Mucosa of stomach (tissue), 1 donor: ENCODE results near the gene BBS4.
"Not testable (repeated sequence)": the region's sequence is repeated elsewhere in the genome, so short reads cannot be mapped to it uniquely, and the experiment has no call there.

Source experiments
- H3K27me3 ChIP-seq: one replicate; pipeline ENCODE4 v1.7.0; 2013; ENCODE audit warnings: mild to moderate bottlenecking, low read length; ENCODE audit not compliant: control insufficient read depth, insufficient read depth
- H3K36me3 ChIP-seq: one replicate; pipeline ENCODE4 v1.7.0; 2013; ENCODE audit warnings: low read length; ENCODE audit not compliant: control insufficient read depth, insufficient read depth
- H3K4me1 ChIP-seq: one replicate; pipeline ENCODE4 v1.7.0; 2013; ENCODE audit warnings: mild to moderate bottlenecking, low read length; ENCODE audit not compliant: control insufficient read depth, insufficient read depth
- H3K4me3 ChIP-seq: one replicate; pipeline ENCODE4 v1.7.0; 2013; ENCODE audit warnings: low read length
- H3K9ac ChIP-seq: one replicate; pipeline ENCODE4 v1.7.0; 2013; ENCODE audit warnings: mild to moderate bottlenecking, low read length, moderate library complexity
- H3K9me3 ChIP-seq: one replicate; pipeline ENCODE4 v1.7.0; 2013; ENCODE audit warnings: mild to moderate bottlenecking, low read length, moderate library complexity; ENCODE audit not compliant: control insufficient read depth
- donor health status: Pancreatic carcinoma.

Gene BBS4

DNA sequence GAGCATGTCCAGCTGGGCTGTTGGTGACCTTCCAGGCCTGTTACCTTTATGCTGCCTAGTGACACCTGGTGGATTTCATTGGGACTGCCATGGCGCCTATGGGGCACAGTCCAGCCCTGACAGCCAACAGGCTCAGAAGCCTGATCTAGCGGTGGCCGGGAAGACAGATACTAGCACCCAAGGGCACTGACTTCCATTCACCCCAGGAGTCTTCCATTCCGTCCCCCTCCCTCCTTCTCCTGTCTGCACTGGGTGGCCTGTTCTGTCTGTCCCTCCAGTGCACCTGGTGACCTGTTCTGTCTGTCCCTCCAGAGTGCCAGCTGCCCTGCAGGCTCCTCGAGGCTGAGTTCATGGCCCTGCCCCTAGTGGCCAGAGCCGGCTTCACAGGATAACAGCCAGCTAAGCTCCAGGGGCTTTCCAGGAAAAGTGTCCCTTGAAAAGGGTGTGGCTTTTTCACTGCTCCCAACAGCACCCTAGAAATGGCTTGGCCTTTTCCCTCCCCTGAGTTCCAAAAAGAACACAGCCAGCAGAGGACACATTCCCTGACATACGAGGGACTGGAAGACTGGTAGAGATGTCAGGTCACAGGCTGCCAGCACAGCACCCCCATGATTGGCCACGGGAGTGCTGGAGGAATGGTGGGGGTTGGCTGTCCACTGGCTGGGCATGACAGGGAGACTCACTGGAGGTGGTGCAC, 15.2 kb upstream of the BBS4 start:
- peak overlapping the region; percentile 38 for H3K4me3 ChIP-seq
- H3K27me3 ChIP-seq, H3K36me3 ChIP-seq, H3K9me3 ChIP-seq, H3K9ac ChIP-seq, H3K4me1 ChIP-seq: not testable (repeated sequence)

DNA sequence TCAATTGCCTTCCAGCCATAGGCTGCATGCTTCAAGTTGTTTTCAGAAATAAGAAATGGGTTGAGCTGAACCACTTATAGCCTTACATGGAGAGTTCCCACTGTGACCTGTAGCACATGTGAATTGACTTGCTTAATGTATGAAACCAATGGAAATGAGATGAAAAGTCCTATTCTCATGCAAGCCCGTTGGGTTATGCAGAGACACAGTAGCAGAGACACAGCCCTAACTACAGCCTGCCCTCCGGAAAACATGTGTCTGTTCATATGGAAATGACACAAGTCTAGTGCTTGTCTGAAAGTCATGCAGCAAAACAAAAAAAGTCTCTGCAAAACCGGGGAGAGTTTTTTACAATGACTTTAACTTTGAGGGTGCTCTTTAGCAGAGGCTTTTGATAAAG, 14.5 kb upstream of the BBS4 start:
- no peak overlapping the region for H3K9ac ChIP-seq
- H3K4me3 ChIP-seq: no peak overlapping the region
- H3K4me1 ChIP-seq: peaks cover 6% of the 10 kb centered on the region
- no peaks in the 10 kb centered on the region for H3K9me3 ChIP-seq
- no peaks in the 10 kb centered on the region for H3K27me3 ChIP-seq
- H3K36me3 ChIP-seq: no peaks in the 10 kb centered on the region

DNA sequence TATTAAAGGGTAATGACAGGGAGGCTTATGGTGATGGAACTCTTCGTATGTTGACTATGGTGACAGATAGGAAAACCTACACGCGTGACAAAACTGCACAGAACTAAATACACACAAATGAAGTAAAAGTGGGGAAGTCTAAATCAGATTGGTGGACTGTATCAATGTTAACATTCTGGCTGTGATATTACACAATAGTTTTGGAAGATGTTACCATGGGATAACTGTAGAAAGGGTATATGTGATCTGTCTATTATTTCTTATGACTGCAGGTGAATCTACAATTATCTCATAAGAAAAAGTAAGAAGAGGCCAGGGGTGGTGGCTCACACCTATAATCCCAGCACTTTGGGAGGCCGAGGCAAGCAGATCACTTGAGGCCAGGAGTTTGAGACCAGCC, 9.2 kb upstream of the BBS4 start:
- Histone ChIP-seq H3K4me3 (no peak overlapping the region), H3K27me3 (peaks cover 4% of the 10 kb centered on the region), H3K9me3 (no peaks in the 10 kb centered on the region), H3K4me1 (no peaks in the 10 kb centered on the region), H3K9ac (no peak overlapping the region), H3K36me3 (no peaks in the 10 kb centered on the region)

DNA sequence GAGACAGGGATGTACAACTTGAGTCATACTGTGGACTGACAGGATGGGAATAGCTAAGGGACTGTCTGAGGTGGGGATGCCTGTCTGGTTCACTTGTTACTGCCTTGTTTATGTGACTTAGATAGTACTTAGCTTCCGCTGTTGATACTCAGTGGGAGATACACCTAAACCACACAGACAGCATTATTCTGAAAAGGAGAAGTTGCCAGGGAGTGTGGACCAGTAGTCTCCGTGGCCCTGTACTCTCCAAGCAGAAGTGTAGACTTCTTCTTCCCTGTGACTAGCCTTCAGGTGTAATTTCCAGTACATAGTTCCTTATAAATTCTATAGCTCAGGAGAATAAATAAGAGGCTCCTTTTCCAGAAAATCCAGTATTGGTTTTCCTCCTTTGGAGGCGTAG, 5.1 kb upstream of the BBS4 start:
- Histone ChIP-seq H3K9me3 (no peaks in the 10 kb centered on the region), H3K4me1 (peaks cover 4% of the 10 kb centered on the region), H3K9ac (no peak overlapping the region)

DNA sequence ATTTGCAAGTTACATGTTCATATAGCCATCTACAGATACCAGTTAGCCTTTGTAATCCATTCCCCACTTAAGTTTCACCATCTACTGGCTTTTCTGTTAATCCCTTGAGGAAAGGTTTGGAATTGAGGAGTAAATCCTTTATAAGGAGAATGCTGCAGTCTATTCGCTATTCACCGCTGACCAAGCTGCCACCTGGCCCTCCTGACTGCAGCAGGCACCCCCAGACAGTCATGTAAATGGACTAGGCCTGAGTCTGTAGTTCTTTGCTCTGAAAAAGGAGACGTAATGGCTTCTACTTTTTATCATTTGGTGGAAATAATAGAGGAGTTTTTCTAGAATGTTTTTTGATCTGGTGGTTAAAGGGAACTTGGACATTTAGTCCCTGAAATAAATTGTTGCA, 3.2 kb upstream of the BBS4 start:
- Histone ChIP-seq H3K9ac (no peak overlapping the region), H3K4me3 (no peak overlapping the region), H3K27me3 (peaks cover 4% of the 10 kb centered on the region), H3K9me3 (no peaks in the 10 kb centered on the region), H3K36me3 (no peaks in the 10 kb centered on the region), H3K4me1 (peaks cover 4% of the 10 kb centered on the region)

More for the DNA sequence above, 5.1 kb upstream of the BBS4 start:
- Histone ChIP-seq H3K36me3 (no peaks in the 10 kb centered on the region), H3K27me3 (peaks cover 4% of the 10 kb centered on the region), H3K4me3 (no peak overlapping the region)

DNA sequence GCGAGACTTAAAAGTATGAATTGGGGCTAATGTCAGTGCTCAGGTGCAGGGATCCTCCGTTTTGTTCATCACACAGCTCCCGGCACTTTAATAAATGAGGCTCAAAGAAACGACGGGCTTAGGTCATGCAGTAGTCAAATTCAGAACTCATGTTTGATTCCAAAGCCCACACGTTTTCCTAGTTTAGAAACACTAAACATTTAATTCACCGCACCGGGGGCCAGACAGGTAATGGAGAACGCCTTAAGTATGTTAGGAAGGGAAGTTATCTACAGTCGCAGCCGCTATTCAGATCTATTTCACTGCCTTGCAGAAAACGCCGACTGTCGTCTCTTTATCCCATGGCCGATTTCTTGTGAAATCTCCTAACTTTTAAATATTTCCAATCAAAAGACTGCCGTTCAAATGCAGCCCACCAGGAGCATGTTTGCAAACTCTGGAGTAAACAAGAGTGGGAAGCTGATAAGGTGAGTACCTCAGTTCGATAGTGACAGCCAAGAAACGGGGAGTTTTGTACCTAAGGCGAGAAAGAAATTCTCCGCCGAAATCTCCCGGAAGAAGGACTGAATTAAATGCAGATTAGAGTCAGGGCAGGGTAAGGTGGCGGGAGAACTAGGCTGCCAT, 594 bp upstream of the BBS4 start:
- peaks cover 4% of the 10 kb centered on the region for H3K4me1 ChIP-seq
- H3K27me3 ChIP-seq: no peaks in the 10 kb centered on the region
- H3K4me3 ChIP-seq: peak overlapping the region; percentile 94
- no peaks in the 10 kb centered on the region for H3K36me3 ChIP-seq
- H3K9ac ChIP-seq: peak overlapping the region; percentile 92
- H3K9me3 ChIP-seq: no peaks in the 10 kb centered on the region

DNA sequence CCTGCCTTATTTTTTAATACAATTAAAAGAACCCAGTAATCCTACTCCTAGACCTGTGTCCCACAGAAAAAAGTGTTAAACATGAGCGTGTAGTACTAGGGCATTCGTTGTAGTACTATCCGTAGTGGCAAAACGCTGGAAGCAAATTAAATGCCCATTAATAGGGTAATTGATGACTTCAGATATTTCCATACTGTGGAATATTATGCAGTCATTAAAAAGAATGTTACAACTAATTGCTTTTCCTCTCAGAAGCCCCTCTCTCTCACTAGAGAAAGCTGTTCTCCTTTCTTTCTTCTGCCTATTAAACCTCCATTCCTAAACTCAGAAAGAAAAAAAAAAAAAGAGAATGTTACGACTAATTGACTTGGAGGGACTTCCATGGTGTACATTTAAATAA, 2.7 kb downstream of the BBS4 start:
- no peaks in the 10 kb centered on the region for H3K27me3 ChIP-seq
- H3K36me3 ChIP-seq: no peaks in the 10 kb centered on the region
- no peaks in the 10 kb centered on the region for H3K9me3 ChIP-seq
- H3K9ac ChIP-seq: no peak overlapping the region
- no peak overlapping the region for H3K4me3 ChIP-seq
- H3K4me1 ChIP-seq: peaks cover 4% of the 10 kb centered on the region

DNA sequence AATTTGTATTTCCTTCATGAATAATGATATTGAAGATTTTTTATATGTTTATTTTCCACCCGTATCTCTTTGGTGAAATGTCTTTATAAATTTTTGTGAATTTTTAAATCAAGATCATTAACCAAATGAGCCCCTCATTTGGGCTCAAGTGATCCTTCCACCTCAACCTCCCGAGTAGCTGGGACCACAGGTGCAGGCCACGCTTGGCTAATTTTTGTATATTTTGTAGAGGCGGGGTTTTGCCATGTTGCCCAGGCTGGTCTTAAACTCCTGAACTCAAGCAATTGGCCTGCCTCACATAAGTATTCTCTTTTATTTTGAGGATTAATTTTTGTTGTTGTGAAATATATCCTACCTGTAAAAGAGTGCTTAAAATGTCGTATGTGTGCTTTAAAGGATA, 4.9 kb downstream of the BBS4 start:
- Histone ChIP-seq H3K4me3 (no peak overlapping the region), H3K9ac (no peak overlapping the region), H3K27me3 (no peaks in the 10 kb centered on the region), H3K4me1 (no peaks in the 10 kb centered on the region), H3K36me3 (no peaks in the 10 kb centered on the region), H3K9me3 (no peaks in the 10 kb centered on the region)

DNA sequence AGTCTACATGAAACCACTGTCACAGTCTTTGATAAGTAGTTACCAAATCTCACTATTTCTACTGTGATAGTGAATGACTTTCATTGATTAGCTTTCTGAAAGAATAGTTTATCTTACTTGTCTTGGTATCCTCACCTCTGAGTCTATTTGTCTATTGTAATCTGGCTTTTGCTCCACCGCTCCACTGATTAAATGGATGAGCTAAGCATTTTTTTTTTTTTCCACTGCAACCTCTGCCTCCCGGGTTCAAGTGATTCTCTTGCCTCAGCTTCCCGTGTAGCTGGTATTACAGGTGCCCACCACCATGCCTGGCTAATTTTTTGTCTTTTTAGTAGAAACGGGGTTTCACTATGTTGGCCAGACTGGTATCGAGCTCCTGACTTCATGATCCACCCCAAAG, 12.9 kb downstream of the BBS4 start:
- Histone ChIP-seq H3K27me3 (no peaks in the 10 kb centered on the region), H3K4me3 (no peak overlapping the region), H3K9me3 (no peaks in the 10 kb centered on the region), H3K9ac (no peak overlapping the region), H3K36me3 (no peaks in the 10 kb centered on the region), H3K4me1 (no peaks in the 10 kb centered on the region)

DNA sequence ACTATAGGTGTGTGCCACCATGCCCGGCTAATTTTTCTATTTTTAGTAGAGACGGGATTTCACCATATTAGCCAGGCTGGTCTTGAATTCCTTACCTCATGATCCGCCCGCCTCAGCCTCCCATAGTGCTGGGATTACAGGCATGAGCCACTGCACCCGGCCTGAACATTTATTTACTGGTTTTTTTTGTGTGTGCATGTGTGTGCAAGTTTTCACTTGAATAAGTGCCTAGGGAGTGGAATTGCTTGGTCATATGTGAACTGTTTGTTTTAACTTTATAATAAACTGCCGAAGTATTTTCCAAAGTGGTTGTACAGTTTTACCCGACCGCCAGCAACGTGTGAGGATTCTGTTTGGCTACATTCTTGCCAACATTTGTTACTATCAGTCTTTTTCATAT, 14.1 kb downstream of the BBS4 start:
- Histone ChIP-seq H3K9ac (no peak overlapping the region), H3K9me3 (no peaks in the 10 kb centered on the region), H3K4me3 (no peak overlapping the region), H3K4me1 (no peaks in the 10 kb centered on the region), H3K36me3 (no peaks in the 10 kb centered on the region), H3K27me3 (no peaks in the 10 kb centered on the region)

DNA sequence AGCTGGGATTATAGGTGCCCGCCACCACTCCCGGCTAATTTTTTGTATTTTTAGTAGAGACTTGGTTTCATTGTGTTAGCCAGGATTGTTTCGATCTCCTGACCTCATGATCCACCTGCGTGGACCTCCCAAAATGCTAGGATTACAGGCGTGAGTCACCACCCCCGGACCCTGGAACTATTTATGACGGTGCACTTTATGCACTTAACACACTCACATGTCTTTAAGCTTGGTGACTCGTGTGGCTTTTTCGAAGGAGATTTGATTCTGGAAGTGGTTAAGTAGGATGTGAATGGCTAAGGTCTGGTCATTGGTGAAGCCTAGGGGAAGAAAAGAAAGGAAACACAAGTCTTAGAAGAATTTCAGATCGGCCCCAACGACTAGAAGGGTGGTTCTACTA, 20.3 kb downstream of the BBS4 start:
- no peak overlapping the region for H3K9ac ChIP-seq
- no peaks in the 10 kb centered on the region for H3K36me3 ChIP-seq
- no peaks in the 10 kb centered on the region for H3K27me3 ChIP-seq
- no peaks in the 10 kb centered on the region for H3K4me1 ChIP-seq
- H3K4me3 ChIP-seq: no peak overlapping the region
- no peaks in the 10 kb centered on the region for H3K9me3 ChIP-seq

DNA sequence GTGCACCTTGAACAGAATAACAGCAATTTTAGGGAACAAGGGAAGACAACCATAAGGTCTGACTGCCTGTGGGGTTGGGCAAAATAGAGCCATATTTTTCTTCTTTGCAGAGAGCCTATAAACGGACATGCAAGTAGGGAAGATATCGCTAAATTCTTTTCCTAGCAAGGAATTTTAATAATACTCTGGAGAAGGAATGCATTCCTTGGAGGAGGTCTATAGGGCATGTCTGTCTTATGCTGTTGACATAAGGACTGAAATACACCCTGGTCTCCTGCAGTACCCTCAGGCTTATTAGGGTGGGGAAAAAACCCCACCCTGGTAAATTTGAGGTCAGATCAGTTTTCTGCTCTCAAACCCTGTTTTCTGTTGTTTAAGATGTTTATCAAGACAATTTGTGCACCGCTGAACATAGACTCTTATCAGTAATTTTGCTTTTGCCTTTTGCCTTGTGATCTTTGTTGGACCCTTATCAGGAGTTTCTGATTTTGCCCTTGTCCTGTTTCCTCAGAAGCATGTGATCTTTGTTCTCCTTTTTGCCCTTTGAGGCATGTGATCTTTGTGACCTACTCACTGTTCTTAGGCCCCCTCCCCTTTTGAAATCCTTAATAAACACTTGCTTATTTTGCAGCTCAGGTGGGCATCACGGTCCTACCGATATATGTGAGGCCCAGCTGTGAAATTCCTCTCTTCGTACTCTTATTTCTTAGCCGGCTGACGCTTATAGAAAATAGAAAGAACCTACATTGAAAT, 22.7 kb downstream of the BBS4 start:
- H3K36me3 ChIP-seq, H3K9ac ChIP-seq, H3K27me3 ChIP-seq, H3K4me1 ChIP-seq, H3K9me3 ChIP-seq, H3K4me3 ChIP-seq: not testable (repeated sequence)
